Stimulated activated CD4-positive, alpha-beta T cell treated with anti-CD3 and anti-CD28 coated beads, Interleukin-4, amount 100 ng/mL, for 4 hours (primary cell): ENCODE data around the gene PLA2G15.
"Not testable (repeated sequence)": the region's sequence is repeated elsewhere in the genome, so short reads cannot be mapped to it uniquely, and the experiment has no call there.

ENCODE experiments used
- DNase-seq, 2 experiments: peaks; one replicate each; pipeline ENCODE4 v3.0.0-alpha.2; 2020

The PLA2G15 gene

DNA sequence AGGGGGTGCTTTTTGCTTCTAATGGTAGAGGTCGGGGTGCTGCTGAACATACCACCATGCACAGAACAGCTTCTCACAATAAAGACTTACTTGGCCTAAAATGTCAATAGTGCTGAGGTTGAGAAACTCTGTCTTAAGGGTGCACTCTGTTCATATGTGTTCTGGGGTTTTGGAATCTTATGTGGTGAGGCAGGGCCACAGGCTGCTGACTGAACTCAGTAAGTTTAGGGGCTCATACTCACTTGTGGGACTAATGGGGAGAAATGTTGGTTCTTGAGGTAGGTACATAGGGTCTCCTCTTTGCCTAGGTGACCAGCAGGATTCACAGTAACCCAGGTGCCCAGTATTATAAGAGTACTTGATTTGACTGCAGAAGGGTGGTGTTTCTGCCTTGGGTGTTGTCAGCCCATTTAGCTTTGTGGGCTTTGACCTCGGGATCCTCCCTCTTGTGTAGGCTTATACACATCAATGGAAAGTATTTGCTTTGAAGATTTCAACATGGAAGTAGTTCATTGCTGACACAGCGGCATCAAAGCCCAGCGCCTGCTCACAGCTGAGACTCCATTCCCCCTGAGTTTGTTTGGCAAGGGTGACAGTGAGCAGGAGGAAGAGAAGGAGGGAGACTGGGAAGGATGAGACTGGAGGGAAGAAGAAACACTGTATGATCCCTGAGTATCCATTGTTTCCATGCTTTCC lies 36.3 kb downstream of the PLA2G15 start:
- peak in 1 of 2 experiments; percentile 41 for DNase-seq

DNA sequence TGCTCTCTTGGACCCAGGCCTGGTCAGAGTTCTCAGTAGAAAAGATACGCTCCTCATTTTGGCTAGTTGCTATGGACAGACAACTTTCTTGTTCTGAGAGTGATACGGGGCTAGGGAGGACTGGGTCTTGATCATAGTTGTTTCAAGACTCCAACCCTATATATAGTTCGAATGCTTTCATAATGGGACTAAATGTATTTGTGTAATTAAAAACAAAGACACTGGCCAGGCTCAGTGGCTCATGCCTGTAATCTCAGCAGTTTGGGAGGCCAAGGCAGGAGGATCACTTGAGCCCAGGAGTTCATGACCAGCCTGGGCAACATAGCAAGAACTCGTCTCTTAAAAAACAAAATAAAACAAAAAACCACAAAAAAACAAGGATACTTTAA lies 36.9 kb downstream of the PLA2G15 start:
- no peak for DNase-seq

DNA sequence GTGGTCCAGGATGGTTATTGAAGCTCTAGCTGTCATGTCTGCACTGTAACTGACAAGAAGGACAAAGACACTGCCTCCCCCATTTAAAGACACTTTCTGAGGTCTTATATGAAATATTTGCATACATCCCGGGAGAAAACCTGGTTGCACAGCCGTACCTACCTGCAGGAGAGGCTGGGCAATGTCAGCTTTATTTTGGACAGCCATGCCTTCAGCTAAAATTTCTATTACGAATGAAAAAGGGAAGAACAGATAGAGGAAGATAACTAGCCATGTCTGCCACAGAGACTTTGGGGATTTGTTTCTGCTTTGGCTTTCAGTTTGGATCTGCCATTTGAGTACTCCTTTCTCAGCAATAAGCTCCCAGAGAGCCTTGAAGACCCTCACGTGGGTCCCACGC lies 38.2 kb downstream of the PLA2G15 start:
- DNase-seq: no peak

DNA sequence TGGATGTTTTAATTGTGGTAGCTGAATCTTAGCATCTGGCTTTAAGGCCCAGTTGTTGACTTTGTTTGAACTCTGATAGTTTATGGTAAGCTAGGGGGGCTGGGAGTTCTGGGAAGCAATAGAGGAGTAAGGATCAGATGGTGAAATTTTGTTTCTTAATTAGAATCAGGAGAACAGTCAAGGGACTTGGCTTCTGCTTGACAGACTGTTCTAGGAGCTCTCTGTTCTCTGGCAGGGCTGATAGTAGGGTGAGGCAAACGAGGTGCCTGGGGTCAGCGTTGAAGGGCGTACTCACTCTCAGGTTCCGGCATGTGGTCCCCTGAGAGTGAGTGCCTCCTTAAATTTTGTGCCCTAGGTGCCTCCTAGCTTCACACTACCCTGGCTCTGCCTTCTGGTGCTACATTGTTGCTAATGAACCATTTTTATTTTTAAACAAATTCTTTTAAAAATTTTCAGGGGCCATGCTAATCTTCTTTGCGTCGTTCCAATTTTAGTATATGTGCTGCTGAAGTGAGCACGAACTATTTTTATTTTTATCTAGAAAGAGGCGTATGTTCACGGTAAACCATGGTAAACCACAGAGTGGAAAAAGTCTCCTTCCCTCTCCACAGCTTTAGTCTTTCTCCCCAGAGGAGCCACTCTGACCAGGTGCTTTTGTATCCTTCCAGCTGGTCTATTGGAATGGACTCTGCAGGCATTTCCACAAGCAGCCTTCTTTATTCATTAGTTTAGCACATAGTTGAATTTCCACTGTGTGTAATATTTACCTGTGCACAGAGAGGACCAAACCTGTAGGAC lies 38.8 kb downstream of the PLA2G15 start:
- DNase-seq: no peak

DNA sequence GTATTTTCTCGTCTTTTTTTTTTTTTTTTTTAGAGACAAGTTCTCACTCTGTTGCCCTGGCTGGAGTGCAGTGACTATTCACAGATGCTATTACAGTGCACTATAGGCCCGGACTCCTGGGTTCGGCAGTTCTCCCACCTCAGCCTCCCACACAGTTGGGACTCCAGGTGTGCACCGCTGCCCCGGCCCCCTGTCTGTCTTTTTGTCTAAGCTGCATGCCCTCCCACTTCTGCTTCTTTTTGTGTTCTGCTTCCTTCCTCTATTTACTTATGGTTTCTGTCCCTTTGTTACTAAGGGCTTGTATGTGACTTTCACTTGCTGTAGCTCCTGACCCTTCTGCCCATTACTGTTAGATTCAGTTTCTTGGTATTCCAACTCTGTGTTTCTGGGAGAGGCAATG lies 39.7 kb downstream of the PLA2G15 start:
- DNase-seq: peak in 1 of 2 experiments; percentile 21

DNA sequence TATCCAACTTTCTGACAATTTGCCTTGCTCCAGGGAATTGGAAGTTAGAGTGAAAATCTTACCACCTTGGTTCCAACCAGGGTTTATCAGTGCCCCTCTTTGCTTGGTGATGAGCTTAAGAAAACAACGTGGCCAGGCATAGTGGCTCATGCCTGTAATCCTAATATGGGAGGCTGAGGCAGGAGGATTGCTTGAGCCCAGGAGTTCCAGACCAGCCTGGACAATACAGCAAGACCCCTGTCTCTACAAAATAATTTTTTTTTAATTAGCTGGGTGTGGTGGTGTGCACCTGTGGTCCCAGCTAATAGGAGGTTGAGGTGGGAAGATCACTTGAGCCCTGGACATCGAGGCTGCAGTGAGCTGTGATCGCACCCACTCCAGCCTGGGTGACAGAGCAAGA lies 40.5 kb downstream of the PLA2G15 start:
- no peak for DNase-seq

DNA sequence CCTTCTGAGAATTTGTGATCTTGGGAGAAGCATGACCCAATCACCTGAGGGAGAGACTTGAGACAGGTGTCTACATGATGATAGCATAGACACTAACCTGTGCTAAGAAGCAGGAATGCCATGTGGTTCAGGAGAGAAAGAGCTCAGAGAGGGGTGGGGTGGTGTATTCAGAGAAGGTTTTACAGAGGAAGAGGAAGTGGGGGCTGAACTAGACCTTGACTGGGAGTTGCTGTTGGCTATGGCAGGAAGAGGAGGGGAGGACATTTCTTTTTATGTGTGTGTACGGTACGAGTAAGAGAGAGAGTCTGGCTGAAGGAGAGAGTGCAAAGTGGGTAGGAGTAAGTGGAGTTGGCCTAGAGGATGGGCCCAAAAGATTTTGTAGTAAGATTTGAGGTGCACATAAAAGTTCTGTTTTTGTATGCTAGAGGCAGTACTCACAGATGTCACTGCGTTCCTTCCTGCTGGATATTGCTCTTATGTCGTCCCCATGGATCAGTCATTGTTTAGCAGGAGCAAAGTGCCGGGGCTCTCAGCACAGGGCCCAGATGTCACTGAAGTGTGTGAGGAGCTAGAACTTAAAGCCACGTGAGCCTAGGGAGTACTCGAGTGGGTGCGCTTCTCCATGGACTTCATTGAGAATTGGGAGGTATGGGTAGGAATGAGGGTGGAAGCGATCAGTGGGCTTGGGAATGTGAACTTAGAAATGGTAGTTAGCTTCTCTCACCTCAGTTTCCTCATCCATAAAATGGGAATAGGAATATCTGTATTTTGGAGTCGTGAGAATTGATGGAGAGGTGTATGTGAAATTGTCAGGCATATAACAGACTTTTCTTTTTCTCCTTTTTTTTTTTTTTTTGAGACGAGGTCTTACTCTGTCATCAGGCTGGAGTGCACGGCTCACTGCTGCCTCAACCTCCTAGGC lies 41.2 kb downstream of the PLA2G15 start:
- no peak for DNase-seq

DNA sequence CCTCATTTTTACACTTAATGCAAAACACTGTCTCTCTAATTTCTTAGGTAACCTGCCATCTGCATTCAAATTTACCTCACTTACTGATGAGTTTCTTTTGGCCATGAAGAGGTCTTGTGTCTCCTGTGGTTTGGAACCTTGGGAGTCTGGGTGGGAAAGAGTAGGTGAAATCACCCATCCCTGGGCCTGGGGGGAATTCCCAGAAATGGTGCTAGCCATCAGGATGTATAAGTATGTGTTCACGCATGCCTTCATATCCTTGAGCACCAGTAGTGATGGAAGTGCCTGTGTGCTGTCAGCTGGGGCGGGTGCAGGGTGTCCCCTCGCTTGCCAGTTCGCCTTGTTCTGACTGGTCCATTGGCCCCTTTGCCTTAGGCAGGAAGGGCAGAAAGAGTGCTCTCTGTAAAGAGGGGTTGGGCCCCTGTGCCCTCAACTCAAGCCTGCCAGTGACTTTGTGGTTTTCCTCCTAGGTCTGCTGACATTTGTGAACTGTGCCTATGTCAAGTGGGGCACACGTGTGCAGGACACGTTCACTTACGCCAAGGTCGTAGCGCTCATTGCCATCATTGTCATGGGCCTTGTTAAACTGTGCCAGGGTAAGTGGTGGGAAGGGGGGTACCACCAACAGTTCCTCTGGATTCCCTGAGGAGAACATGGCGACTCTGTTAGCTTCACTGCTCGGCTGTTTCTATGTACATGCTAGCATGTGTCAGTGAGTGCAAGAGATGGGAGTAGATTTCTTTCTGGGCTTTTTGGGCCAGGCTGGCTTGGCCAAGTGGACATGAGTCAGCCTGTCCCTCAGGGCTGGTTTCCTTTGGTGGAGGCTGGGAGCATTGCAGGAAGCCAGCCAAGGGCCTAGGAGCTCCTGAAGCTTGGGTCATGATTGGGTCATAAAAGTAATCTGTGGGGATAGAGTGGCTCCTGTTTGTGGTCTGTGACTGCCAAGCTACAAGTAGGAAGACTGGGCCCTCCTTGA lies 42.4 kb downstream of the PLA2G15 start:
- peak in 1 of 2 experiments; percentile 30 for DNase-seq

DNA sequence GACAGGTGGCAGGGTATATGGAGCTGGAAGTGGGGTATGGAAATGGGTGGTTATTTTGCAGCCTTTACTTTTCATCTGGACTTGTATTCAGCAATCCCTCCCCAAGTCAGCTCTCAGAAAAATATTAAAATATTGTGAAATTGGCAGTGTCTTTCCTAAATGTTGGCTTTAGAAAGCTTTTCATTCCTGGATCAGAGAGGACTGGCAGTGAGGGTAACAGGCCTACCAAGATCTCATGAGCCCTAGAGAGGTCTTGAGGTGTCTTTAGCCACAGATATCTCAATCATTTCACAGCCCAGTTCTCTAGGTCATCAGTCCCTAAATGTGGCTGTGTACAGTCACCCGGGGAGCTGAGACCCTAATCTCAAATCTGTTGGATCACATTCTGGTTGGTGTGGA lies 43.1 kb downstream of the PLA2G15 start:
- DNase-seq: no peak

DNA sequence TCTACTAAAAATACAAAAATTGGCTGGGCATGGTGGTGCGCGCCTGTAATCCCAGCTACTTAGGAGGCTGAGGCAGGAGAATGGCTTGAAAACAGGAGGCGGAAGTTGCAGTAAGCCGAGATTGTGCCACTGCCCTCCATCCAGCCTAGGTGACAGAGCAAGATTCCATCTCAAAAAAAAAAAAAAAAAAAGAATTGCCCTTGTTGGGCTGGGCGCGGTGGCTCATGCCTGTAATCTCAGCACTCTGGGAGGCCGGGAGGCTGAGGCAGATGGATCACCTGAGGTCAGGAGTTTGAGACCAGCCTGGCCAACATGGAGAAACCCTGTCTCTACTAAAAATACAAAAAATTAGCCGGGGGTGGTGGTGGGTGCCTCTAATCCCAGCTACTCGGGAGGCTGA lies 43.6 kb downstream of the PLA2G15 start:
- not testable (repeated sequence) for DNase-seq

DNA sequence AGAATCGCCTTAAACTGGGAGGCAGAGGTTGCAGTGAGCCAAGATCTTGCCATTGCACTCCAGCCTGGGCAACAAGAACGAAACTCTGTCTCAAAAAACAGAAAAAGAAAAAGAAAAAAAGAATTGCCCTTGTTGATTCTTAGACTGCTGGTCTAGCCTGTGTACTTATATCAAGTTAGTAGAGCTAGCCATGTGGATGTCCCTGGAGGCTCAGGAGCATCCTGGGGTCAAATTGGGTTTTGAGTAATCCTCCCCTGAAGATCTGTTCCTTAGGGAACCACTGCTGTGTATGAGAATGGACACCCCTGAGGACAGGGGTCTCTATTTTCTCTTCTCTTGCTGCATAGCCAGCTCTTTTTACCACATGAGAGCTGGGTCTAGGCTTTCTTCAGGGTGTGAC lies 44.0 kb downstream of the PLA2G15 start:
- DNase-seq: no peak

DNA sequence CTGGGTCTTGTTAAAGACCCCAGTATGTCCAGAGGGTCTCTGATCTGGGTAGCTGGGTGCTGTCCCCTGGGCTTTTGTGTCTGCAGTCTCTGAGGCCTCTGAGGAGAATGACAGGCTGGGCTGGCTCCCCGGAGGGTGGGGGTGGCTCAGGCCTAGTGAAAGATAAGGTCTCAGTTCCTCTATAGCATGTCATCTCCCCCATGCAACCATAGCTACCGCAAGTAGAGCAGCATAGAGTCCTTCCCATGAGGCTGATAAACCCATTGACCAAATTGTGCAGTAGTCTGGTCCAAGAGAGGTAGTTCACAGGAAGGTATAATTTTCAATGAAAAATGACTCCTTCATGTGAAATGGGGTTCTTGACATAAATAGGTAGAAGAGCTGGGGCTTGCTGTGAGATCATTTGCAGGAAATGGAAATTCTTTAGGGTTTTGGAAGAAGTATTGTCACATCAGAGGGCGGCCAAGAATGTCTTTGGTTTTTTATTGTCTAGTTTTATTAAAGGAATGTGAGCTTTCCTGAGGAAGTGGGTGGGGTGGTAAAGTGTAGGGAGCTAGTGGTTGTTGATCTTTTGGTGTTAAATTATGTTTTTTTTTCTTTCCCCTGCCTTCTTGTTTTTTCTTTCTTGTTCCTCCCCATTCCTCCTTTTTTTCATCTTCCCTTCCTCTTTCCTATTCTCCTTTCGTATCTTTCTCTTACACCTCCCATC lies 44.6 kb downstream of the PLA2G15 start:
- DNase-seq: peak; percentile 35 to 47

DNA sequence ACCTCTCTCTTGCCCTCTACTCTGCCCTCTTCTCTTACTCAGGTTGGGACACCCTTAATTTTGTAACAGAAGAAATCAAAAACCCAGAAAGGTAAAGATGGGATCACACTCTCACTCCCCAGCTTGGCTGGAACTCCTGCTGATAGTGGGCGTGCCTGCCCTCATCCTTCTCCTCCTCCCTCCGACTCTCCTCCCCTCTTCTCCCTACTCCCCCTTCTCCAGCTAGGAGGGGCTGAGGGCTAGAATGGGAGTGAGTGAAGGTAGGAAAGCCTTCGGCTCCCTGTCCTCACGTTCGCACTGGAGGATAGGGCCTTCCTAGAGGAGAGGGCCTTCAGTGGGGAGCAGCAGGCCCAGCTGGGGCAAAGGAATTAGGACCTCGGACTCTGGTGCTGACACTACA lies 45.3 kb downstream of the PLA2G15 start:
- no peak for DNase-seq

DNA sequence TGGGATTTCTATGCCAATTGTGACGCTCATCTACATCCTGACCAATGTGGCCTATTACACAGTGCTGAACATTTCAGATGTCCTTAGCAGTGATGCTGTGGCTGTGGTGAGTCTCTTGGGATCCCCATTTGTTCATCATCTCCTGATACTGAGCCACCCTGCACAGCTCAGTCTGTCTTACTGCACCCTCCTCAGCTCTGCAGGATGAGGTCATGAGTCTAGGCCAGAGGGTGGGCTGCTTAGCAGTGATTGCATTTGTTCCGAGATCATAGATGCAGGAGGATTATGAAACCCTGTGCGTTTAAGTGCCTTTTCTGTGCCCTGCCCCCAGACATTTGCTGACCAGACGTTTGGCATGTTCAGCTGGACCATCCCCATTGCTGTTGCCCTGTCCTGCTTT lies 46.1 kb downstream of the PLA2G15 start:
- no peak for DNase-seq

DNA sequence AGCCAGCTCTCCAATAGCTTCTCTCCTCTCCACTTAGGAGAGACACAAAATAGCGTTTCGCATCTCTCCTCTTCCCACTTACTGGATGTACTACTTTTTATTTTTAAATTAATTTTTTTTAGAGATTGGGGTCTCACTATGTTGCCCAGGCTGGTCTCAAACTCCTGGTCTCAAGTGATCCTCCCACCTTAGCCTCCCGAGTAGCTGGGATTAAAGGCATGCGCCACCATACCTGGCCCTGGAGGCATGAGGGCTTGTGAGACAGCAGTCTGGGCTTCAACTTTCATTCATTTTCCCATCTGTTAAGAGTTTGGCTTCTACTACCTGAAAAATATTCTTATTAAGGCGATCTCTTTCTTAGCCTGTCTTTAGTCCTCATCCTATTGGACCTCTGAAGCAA lies 47.3 kb downstream of the PLA2G15 start:
- DNase-seq: no peak

DNA sequence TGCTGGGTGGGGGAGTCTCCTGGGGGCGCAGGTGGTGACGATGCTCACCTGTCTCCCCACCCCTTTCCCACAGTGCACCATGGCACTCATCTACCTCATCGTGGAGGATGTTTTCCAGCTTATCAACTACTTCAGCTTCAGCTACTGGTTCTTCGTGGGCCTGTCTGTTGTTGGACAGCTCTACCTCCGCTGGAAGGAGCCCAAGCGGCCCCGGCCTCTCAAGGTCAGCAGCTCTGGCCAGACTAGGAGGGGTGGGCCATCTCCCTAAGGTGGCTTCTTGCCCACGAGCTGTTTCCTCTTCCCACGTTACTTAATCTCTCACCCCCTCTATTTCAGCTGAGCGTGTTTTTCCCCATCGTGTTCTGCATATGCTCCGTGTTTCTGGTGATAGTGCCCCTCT lies 51.1 kb downstream of the PLA2G15 start:
- DNase-seq: no peak

DNA sequence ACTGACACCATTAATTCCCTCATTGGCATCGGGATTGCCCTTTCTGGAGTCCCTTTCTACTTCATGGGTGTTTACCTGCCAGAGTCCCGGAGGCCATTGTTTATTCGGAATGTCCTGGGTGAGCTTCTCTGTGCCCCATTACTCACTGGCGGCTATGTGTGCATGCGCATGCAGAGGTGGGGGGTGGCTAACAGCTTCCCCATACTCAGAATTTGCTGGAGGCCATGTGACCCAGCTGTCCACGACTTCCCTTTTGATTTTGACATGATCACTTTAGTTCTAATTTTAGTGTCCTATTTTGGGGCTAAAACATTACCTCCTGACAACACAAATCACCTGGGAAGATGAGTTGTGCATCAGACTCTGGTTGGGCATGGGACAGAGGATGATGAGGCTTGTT lies 51.5 kb downstream of the PLA2G15 start:
- DNase-seq: no peak

DNA sequence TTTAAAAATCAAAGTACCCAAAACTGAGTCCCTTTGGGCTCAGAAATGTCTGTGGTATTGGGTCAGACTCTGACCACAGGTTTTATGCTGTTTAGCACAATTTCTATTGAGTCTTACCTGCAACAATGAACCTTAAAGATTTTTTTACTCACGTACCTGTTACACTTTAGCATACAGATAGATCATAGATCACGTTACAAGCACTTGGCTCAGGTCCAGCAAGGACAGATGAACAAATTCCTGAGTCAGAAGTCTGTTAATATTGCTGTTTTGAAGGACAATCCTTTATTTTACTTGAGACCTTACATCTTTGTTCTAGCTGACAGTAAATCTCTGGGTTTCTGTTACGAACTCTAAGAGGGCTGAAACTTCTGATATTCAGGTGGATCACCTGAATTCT lies 52.7 kb downstream of the PLA2G15 start:
- DNase-seq: no peak

DNA sequence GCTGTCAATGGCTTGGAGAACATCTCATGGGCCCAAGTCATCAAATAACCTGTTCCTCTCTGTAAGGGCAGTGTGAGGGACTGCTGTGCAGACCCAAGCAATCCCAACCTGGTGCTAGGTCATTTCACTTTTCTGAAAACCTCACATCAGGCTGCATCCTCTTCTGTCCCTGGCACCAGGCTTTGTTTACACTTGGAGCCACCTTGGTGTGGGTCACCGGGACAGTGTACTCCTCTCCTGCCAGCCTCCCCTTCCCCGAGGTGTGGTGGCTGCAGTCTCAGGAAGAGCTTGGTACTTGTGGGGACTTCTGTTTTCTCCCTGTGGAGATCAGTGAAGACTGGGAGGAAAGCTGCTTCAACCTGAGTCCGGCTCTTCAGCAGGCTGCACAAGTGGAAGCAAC lies 53.1 kb downstream of the PLA2G15 start:
- DNase-seq: no peak

DNA sequence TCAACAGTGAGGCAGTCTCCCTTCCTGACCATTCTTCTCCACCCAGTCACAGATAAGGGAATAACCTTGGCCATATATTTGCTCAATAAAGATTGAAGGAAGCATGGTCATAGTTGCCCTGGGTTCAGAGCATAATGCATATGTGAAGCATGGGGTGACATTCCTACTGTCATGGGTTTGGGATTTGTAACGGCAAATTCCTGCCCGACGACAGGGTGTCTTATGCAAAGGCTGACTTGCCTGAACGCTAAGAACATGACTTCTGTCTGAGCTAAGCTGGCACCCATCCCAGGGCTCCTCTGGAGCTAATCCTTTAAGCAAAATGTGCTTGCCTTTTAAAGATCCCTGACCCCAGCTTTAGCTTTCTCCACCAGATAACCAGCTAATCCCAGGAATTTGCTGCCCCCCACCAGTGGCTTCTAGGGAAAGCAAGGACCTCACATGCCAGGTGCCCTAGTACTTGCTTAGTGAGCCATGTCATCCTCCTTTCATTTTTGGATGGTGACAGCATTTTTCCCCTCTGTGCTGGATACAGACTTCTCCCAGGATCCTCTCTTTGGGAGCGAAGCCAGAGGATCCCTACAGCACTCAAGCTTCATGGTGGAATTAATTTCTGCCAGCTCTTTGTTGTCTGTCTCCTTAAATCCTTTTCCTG lies 53.9 kb downstream of the PLA2G15 start:
- no peak for DNase-seq
